SK-N-SH treated with all-trans-retinoic acid at 6 μM for 48 hours (cell line): ENCODE results near the gene DYNC1LI1.

Experiments
- ARNTL ChIP-seq: fragments of 450-650 bp; formaldehyde crosslinking; IDR thresholded peaks from 2 replicates; pipeline ENCODE4 v1.5.0; 2020; ENCODE audit warnings: low read depth, mild to moderate bottlenecking, moderate library complexity, borderline replicate concordance
- CREB5 ChIP-seq: fragments of 250-450 bp; sonication (Bioruptor Pico); IDR thresholded peaks from 2 replicates; pipeline ENCODE4 v1.5.1; 2020; ENCODE audit warnings: low read depth, mild to moderate bottlenecking, moderate library complexity
- ESRRG ChIP-seq: fragments of 250-450 bp; sonication (Bioruptor Pico); IDR thresholded peaks from 2 replicates; pipeline ENCODE4 v1.6.1; 2021; ENCODE audit warnings: mild to moderate bottlenecking
- RARB ChIP-seq: fragments of 250-450 bp; sonication (Bioruptor Pico); IDR thresholded peaks from 2 replicates; pipeline ENCODE4 v1.8.0; 2021; ENCODE audit warnings: mild to moderate bottlenecking, moderate library complexity
- SNAI2 ChIP-seq: fragments of 250-450 bp; sonication (Bioruptor Pico); IDR thresholded peaks from 2 replicates; pipeline ENCODE4 v1.5.0; 2020; ENCODE audit warnings: mild to moderate bottlenecking, moderate library complexity
- TOX ChIP-seq: fragments of 250-450 bp; sonication (Bioruptor Pico); IDR thresholded peaks from 2 replicates; pipeline ENCODE4 v1.8.0; 2021; ENCODE audit warnings: mild to moderate bottlenecking, moderate library complexity, borderline replicate concordance
- ZFP3 ChIP-seq: fragments of 250-450 bp; sonication (Bioruptor Pico); IDR thresholded peaks from 2 replicates; pipeline ENCODE4 v1.5.0; 2020; ENCODE audit warnings: mild to moderate bottlenecking, moderate library complexity
- ZFP30 ChIP-seq: fragments of 450-650 bp; formaldehyde crosslinking; IDR thresholded peaks from 2 replicates; pipeline ENCODE4 v1.5.0; 2022; ENCODE audit warnings: mild to moderate bottlenecking, moderate library complexity
- ZNF8 ChIP-seq: fragments of 450-650 bp; formaldehyde crosslinking; IDR thresholded peaks from 2 replicates; pipeline ENCODE4 v1.5.0; 2020; ENCODE audit warnings: mild to moderate bottlenecking, moderate library complexity
- TF ChIP-seq, protein P1 (sequence below): fragments of 250-450 bp; sonication (Bioruptor Pico); IDR thresholded peaks from 2 replicates; pipeline ENCODE4 v1.5.1; 2021; ENCODE audit warnings: mild to moderate bottlenecking, moderate library complexity
- TF ChIP-seq, protein P2 (sequence below): fragments of 250-450 bp; sonication (Bioruptor Pico); IDR thresholded peaks from 2 replicates; pipeline ENCODE4 v1.8.0; 2020; ENCODE audit warnings: mild to moderate bottlenecking, moderate library complexity, borderline replicate concordance

- TF ChIP-seq ZFP3 (CRISPR knock-in tag) (no peak), ESRRG (CRISPR knock-in tag) (no peak), SNAI2 (no peak), TOX (CRISPR knock-in tag) (no peak), ZNF8 (CRISPR knock-in tag) (no peak), RARB (CRISPR knock-in tag) (no peak), CREB5 (CRISPR knock-in tag) (no peak), ZFP30 (CRISPR knock-in tag) (no peak), ARNTL (CRISPR knock-in tag) (no peak)
- TF ChIP-seq, protein P1, sequence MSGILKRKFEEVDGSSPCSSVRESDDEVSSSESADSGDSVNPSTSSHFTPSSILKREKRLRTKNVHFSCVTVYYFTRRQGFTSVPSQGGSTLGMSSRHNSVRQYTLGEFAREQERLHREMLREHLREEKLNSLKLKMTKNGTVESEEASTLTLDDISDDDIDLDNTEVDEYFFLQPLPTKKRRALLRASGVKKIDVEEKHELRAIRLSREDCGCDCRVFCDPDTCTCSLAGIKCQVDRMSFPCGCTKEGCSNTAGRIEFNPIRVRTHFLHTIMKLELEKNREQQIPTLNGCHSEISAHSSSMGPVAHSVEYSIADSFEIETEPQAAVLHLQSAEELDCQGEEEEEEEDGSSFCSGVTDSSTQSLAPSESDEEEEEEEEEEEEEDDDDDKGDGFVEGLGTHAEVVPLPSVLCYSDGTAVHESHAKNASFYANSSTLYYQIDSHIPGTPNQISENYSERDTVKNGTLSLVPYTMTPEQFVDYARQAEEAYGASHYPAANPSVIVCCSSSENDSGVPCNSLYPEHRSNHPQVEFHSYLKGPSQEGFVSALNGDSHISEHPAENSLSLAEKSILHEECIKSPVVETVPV (CRISPR knock-in tag): no peak
- TF ChIP-seq, protein P2, sequence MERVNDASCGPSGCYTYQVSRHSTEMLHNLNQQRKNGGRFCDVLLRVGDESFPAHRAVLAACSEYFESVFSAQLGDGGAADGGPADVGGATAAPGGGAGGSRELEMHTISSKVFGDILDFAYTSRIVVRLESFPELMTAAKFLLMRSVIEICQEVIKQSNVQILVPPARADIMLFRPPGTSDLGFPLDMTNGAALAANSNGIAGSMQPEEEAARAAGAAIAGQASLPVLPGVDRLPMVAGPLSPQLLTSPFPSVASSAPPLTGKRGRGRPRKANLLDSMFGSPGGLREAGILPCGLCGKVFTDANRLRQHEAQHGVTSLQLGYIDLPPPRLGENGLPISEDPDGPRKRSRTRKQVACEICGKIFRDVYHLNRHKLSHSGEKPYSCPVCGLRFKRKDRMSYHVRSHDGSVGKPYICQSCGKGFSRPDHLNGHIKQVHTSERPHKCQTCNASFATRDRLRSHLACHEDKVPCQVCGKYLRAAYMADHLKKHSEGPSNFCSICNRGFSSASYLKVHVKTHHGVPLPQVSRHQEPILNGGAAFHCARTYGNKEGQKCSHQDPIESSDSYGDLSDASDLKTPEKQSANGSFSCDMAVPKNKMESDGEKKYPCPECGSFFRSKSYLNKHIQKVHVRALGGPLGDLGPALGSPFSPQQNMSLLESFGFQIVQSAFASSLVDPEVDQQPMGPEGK (CRISPR knock-in tag): no peak
Observed at GRCh38 chr3:32493437-32494414, 76.9 kb downstream of the DYNC1LI1 start.
